HepG2 (cell line): ENCODE results near the gene FOXJ2. TPM values are rescaled to one million over a fixed set of nuclear protein-coding genes. Genes with fewer than 3 reads are reported as not detected.

Experiments used
- ATAC-seq: fragments of 200-7000 bp; cut with Tn5 transposase; 3 replicates; pipeline ENCODE4 v1.9.1; 2020; ENCODE audit warnings: mild to moderate bottlenecking, moderate library complexity
- BruUV-seq: library from RNA; stranded (reverse); fragments of 400-500 nt; replicated peaks from 2 replicates; lab custom pipeline; 2021; lab: Mats Ljungman, UMichigan
- CTCF ChIA-PET: fragments of 300-600 bp; formaldehyde crosslinking; extraction: SDS; loops from one replicate; lab custom pipeline; 2021; ENCODE audit warnings: low total read pairs, inconsistent platforms, low intra/inter-chr PET ratio; lab: Yijun Ruan, JAX
- POLR2A ChIA-PET: fragments of 350-600 bp; sonication (Branson Sonifier 250); formaldehyde crosslinking; loops from one replicate; lab custom pipeline; 2020; ENCODE audit warnings: antibody characterized with exemption, inconsistent platforms; lab: Yijun Ruan, JAX
- DNase-seq: peaks from one replicate; pipeline ENCODE4 v3.0.0-alpha.2; 2015; ENCODE audit warnings: low spot score
- FAIRE-seq: peaks from 3 replicates; lab custom pipeline; 2011; peaks lifted over from hg19 to GRCh38; lab: Jason Lieb, UNC
- H2AFZ ChIP-seq: one replicate; pipeline ENCODE4 v1.6.1; 2011; ENCODE audit warnings: low read length, inconsistent platforms
- H3K27ac ChIP-seq: fragments of 300-600 bp; 3 replicates; pipeline ENCODE4 v1.8.0; 2011; ENCODE audit warnings: mixed run types, mild to moderate bottlenecking, mixed read lengths, low read length, inconsistent platforms; ENCODE audit not compliant: insufficient read depth; ENCODE audit errors: extremely low read length
- H3K27me3 ChIP-seq, 2 experiments: fragments of 200-600 bp in 1 of 2; 2 replicates in 1 of 2; 3 replicates in 1 of 2; pipeline versions ENCODE4 v1.6.0 to v1.8.0; 2011; ENCODE audit warnings: low read length in 2 of 2, mild to moderate bottlenecking in 2 of 2, moderate library complexity in 2 of 2, inconsistent platforms in 1 of 2; ENCODE audit not compliant: insufficient read depth in 2 of 2, control insufficient read depth in 1 of 2
- H3K36me3 ChIP-seq, 2 experiments: fragments of 200-600 bp in 1 of 2; replicated peaks in 1 of 2; 2 replicates in 1 of 2; 3 replicates in 1 of 2; pipeline versions ENCODE4 v1.5.1 to v1.8.0; 2011; ENCODE audit warnings: low read length in 2 of 2, inconsistent platforms in 1 of 2; ENCODE audit not compliant: insufficient read depth in 2 of 2, control insufficient read depth in 1 of 2
- H3K4me1 ChIP-seq: 2 replicates; pipeline ENCODE4 v1.5.1; 2012; ENCODE audit warnings: low read length, inconsistent platforms; ENCODE audit not compliant: insufficient read depth
- H3K4me2 ChIP-seq: 2 replicates; pipeline ENCODE4 v1.6.0; 2011; ENCODE audit warnings: low read depth, low read length, inconsistent platforms
- H3K4me3 ChIP-seq, 3 experiments: fragments of 200-600 bp in 1 of 3; sonication (generic), shearing (Covaris generic) in 1 of 3; replicated peaks in 1 of 3; 2 replicates each; pipeline ENCODE4 v1.5.1; 2011 to 2016; ENCODE audit warnings: low read length in 3 of 3, inconsistent platforms in 2 of 3, low read depth in 2 of 3, mild to moderate bottlenecking in 2 of 3, control low read depth in 1 of 3, mixed read lengths in 1 of 3; ENCODE audit not compliant: insufficient read depth in 1 of 3
- H3K79me2 ChIP-seq: one replicate; pipeline ENCODE4 v1.6.1; 2011; ENCODE audit warnings: low read length, inconsistent platforms; ENCODE audit not compliant: insufficient read depth
- H3K9ac ChIP-seq: 2 replicates; pipeline ENCODE4 v1.6.0; 2011; ENCODE audit warnings: mild to moderate bottlenecking, low read depth, low read length, inconsistent platforms; ENCODE audit not compliant: insufficient read depth
- H3K9me3 ChIP-seq: 2 replicates; pipeline ENCODE4 v1.5.1; 2012; ENCODE audit warnings: mild to moderate bottlenecking, low read length
- H4K20me1 ChIP-seq: 2 replicates; pipeline ENCODE4 v1.6.0; 2011; ENCODE audit warnings: inconsistent platforms, mild to moderate bottlenecking, low read length, moderate library complexity; ENCODE audit not compliant: insufficient read depth
- HNF4G ChIP-seq, 2 experiments: sonication (generic) in 1 of 2; formaldehyde crosslinking in 1 of 2; IDR thresholded peaks; 2 replicates each; pipeline versions ENCODE4 v1.4.0 to v1.6.1; 2011 to 2020; ENCODE audit warnings: borderline replicate concordance in 2 of 2, low read depth in 2 of 2, mild to moderate bottlenecking in 2 of 2, low read length in 1 of 2, missing genetic modification reagents in 1 of 2, moderate library complexity in 1 of 2
- KMT2B ChIP-seq: IDR thresholded peaks from 2 replicates; pipeline ENCODE4 v1.6.1; 2016; ENCODE audit warnings: missing genetic modification reagents, missing compliant biosample characterization
- MAFK ChIP-seq, 2 experiments: IDR thresholded peaks in 1 of 2; conservative IDR thresholded peaks in 1 of 2; 2 replicates each; pipeline ENCODE4 v1.6.1; 2011; ENCODE audit warnings: improper control_type of control experiment in 2 of 2, low read length in 2 of 2
- MAZ ChIP-seq, 2 experiments: sonication (generic) in 1 of 2; formaldehyde crosslinking in 1 of 2; IDR thresholded peaks; 2 replicates each; pipeline versions ENCODE4 v1.5.0 to v1.6.1; 2012 to 2020; ENCODE audit warnings: low read depth in 2 of 2, mild to moderate bottlenecking in 2 of 2, borderline replicate concordance in 1 of 2, improper control_type of control experiment in 1 of 2, low read length in 1 of 2, missing genetic modification reagents in 1 of 2, moderate library complexity in 1 of 2
- MTF1 ChIP-seq: sonication (generic); formaldehyde crosslinking; IDR thresholded peaks from 2 replicates; pipeline ENCODE4 v1.5.0; 2020; ENCODE audit warnings: missing genetic modification reagents
- NR2F1 ChIP-seq, 2 experiments: fragments of 450-650 bp in 1 of 2; formaldehyde crosslinking in 1 of 2; IDR thresholded peaks; 2 replicates each; pipeline versions ENCODE4 v1.5.0 to v1.6.1; 2016 to 2020; ENCODE audit warnings: mild to moderate bottlenecking in 1 of 2, missing compliant biosample characterization in 1 of 2, missing genetic modification reagents in 1 of 2, moderate library complexity in 1 of 2
- NRL ChIP-seq: sonication (generic); formaldehyde crosslinking; IDR thresholded peaks from 2 replicates; pipeline ENCODE4 v1.5.0; 2020; ENCODE audit warnings: missing genetic modification reagents, mild to moderate bottlenecking, moderate library complexity, borderline replicate concordance
- ZNF570 ChIP-seq: sonication (generic); formaldehyde crosslinking; IDR thresholded peaks from 2 replicates; pipeline ENCODE4 v1.4.0; 2020; ENCODE audit warnings: mild to moderate bottlenecking, missing genetic modification reagents, borderline replicate concordance
- ZNF781 ChIP-seq: sonication (generic); formaldehyde crosslinking; IDR thresholded peaks from 2 replicates; pipeline ENCODE4 v1.5.1; 2020; ENCODE audit warnings: borderline replicate concordance, mild to moderate bottlenecking, missing genetic modification reagents; ENCODE audit errors: not compliant biosample characterization
- WGBS: methylation state at CpG from one replicate; pipeline ENCODE4 v1.1.6; 2017; ENCODE audit warnings: low lambda C conversion rate; 5-methylcytosine and 5-hydroxymethylcytosine counted together
- in situ Hi-C: cut with HindIII; loops from 2 replicates; pipeline ENCODE4 v1.10.0; 2017; ENCODE audit warnings: low pct_unique_long_range_greater_than_20kb; ENCODE audit not compliant: extremely low pct_ligation_motif_present
- intact Hi-C: fragments of 100-400 bp; cut with micrococcal nuclease; formaldehyde crosslinking; loops from one replicate; pipeline ENCODE4 v1.10.0; 2022; ENCODE audit not compliant: unreplicated experiment
- polyA plus RNA-seq, 8 experiments: library from polyadenylated mRNA; depleted of rRNA in 3 of 8; stranded (reverse) in 7 of 8; unstranded in 1 of 8; fragments of >200 nt; fragmentation: Illumina TruSeq in 4 of 8; extraction: Trizol in 4 of 8; gene quantifications; 2 replicates each; pipeline versions ENCODE4 v1.2.1 to v1.2.3, GENCODE V29; 2011 to 2016; ENCODE audit warnings: low read depth in 4 of 8, missing spikeins in 1 of 8, mixed read lengths in 1 of 8; ENCODE audit not compliant: insufficient read depth in 1 of 8
- total RNA-seq, 5 experiments: library from RNA; depleted of rRNA; stranded (reverse); fragments of >200 nt; fragmentation: Illumina TruSeq; extraction: Trizol; gene quantifications; 2 replicates each; pipeline ENCODE4 v1.2.3, GENCODE V29; 2016; ENCODE audit warnings: low read depth in 1 of 5
- TF ChIP-seq, protein P1 (sequence below): IDR thresholded peaks from 2 replicates; pipeline ENCODE4 v1.6.1; 2016; ENCODE audit warnings: low read depth, control low read depth
- TF ChIP-seq, protein P2 (sequence below): sonication (generic); formaldehyde crosslinking; IDR thresholded peaks from 2 replicates; pipeline ENCODE4 v1.4.0; 2020; ENCODE audit warnings: missing genetic modification reagents, mild to moderate bottlenecking, borderline replicate concordance
- TF ChIP-seq, protein P3 (sequence below): fragments of 450-650 bp; IDR thresholded peaks from 2 replicates; pipeline ENCODE4 v1.6.1; 2017

FOXJ2 gene
- total and polyA plus RNA-seq, 2 of the 13 experiments (the other 11 are each of a cell fraction or from before 2014, with no cell fraction given) = 2.2 to 2.9 TPM

DNA sequence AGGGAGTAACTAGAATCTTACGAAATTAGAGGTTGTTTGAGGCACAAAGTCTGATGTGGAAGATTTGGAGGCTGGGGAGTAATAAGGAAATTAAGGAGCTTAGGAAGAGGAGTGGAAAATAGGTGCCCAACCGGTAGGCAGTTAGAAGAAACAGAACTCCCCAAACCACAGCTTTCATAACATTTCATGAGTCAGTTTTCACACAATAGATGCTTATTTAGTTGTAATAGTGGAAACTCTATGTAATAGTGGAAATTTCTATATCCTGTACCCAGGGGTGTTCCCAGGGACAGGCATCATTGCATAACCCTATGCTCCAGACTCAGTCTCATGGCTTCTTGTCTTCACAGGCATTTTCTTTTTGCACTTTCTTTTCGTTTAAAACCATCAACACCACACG is 25.3 kb downstream of the FOXJ2 start:
- no peak for DNase-seq

DNA sequence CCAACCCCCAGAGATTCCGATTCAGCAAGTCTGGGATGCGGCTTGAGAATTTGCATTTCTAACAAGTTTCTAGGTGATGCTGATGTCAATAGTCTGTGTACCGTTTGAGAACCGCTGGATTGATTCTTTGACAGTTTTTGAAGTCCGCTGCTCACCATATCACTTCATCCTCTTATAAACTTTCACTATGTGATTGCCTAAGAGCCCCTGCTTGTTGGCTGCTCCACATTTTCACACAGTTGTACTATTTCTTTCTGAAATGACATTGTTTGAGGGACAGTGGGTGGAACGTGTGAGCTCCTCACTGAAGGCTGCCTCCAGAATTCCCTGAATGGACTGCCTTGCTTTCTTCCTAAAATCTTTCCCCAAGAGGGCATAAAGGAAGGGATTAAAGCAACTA is 26.0 kb downstream of the FOXJ2 start:
- no TSS peak for BruUV-seq
- TF ChIP-seq, protein P1, sequence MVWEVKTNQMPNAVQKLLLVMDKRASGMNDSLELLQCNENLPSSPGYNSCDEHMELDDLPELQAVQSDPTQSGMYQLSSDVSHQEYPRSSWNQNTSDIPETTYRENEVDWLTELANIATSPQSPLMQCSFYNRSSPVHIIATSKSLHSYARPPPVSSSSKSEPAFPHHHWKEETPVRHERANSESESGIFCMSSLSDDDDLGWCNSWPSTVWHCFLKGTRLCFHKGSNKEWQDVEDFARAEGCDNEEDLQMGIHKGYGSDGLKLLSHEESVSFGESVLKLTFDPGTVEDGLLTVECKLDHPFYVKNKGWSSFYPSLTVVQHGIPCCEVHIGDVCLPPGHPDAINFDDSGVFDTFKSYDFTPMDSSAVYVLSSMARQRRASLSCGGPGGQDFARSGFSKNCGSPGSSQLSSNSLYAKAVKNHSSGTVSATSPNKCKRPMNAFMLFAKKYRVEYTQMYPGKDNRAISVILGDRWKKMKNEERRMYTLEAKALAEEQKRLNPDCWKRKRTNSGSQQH (CRISPR knock-in tag) = no peak
- TF ChIP-seq HNF4G (IDR thresholded peaks at IDR 0.05; ENCODE audit: borderline replicate concordance, low read depth, low read length) = no peak
- no peak for TF ChIP-seq HNF4G (CRISPR knock-in tag; IDR thresholded peaks at IDR 0.05; ENCODE audit: borderline replicate concordance, low read depth)
- no peak for TF ChIP-seq MTF1 (CRISPR knock-in tag)
- TF ChIP-seq, protein P2, sequence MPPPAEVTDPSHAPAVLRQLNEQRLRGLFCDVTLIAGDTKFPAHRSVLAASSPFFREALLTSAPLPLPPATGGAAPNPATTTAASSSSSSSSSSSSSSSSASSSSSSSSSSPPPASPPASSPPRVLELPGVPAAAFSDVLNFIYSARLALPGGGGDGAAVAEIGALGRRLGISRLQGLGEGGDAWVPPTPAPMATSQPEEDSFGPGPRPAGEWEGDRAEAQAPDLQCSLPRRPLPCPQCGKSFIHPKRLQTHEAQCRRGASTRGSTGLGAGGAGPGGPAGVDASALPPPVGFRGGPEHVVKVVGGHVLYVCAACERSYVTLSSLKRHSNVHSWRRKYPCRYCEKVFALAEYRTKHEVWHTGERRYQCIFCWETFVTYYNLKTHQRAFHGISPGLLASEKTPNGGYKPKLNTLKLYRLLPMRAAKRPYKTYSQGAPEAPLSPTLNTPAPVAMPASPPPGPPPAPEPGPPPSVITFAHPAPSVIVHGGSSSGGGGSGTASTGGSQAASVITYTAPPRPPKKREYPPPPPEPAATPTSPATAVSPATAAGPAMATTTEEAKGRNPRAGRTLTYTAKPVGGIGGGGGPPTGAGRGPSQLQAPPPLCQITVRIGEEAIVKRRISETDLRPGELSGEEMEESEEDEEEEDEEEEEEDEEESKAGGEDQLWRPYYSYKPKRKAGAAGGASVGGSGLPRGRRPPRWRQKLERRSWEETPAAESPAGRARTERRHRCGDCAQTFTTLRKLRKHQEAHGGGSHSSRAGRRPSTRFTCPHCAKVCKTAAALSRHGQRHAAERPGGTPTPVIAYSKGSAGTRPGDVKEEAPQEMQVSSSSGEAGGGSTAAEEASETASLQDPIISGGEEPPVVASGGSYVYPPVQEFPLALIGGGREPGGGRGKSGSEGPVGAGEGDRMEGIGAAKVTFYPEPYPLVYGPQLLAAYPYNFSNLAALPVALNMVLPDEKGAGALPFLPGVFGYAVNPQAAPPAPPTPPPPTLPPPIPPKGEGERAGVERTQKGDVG = no peak
- TF ChIP-seq NR2F1 (CRISPR knock-in tag; IDR thresholded peaks at IDR 0.05) = no peak
- no peak for TF ChIP-seq ZNF781 (CRISPR knock-in tag)

More for the DNA sequence above, 25.3 kb downstream of the FOXJ2 start:
- in situ Hi-C loops (no loop called here), intact Hi-C loops (no loop called here)
- POLR2A ChIA-PET = no interaction called here
- H3K9ac ChIP-seq = no peak overlapping the region
- TF ChIP-seq KMT2B (CRISPR knock-in tag) (no peak), NRL (CRISPR knock-in tag) (no peak), MAZ (IDR thresholded peaks at IDR 0.05; ENCODE audit: borderline replicate concordance, low read depth, low read length) (no peak), MAZ (CRISPR knock-in tag; IDR thresholded peaks at IDR 0.05; ENCODE audit: low read depth) (no peak), ZNF570 (no peak), MAFK (conservative IDR thresholded peaks at IDR 0.05 in 1 of 2, IDR thresholded peaks at IDR 0.05 in 1 of 2; ENCODE audit: low read length in 2 of 2) (no peak)
- TF ChIP-seq, protein P3, sequence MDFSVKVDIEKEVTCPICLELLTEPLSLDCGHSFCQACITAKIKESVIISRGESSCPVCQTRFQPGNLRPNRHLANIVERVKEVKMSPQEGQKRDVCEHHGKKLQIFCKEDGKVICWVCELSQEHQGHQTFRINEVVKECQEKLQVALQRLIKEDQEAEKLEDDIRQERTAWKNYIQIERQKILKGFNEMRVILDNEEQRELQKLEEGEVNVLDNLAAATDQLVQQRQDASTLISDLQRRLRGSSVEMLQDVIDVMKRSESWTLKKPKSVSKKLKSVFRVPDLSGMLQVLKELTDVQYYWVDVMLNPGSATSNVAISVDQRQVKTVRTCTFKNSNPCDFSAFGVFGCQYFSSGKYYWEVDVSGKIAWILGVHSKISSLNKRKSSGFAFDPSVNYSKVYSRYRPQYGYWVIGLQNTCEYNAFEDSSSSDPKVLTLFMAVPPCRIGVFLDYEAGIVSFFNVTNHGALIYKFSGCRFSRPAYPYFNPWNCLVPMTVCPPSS = no peak
- no peaks in the 10 kb centered on the region for H3K27me3 ChIP-seq
- no peaks in the 10 kb centered on the region for H3K9me3 ChIP-seq
- no TSS peak for BruUV-seq
- H3K4me2 ChIP-seq = no peak overlapping the region
- no peak overlapping the region for H3K4me3 ChIP-seq
- H3K27ac ChIP-seq = no peak overlapping the region
- WGBS = 13% methylated on average over 4 of the region's 4 CpGs
- FAIRE-seq (no peak), ATAC-seq (no peak)
- no peaks in the 10 kb centered on the region for H3K79me2 ChIP-seq
- peaks cover 4 to 13% of the 10 kb centered on the region in 2 experiments for H3K36me3 ChIP-seq
- CTCF ChIA-PET = no interaction called here
- H2AFZ ChIP-seq = no peak overlapping the region
- H4K20me1 ChIP-seq = no peaks in the 10 kb centered on the region
- H3K4me1 ChIP-seq = no peaks in the 10 kb centered on the region

More for the DNA sequence above, 26.0 kb downstream of the FOXJ2 start:
- no peak overlapping the region for H2AFZ ChIP-seq
- H3K9me3 ChIP-seq = no peaks in the 10 kb centered on the region
- no peaks in the 10 kb centered on the region for H4K20me1 ChIP-seq
- H3K79me2 ChIP-seq = no peaks in the 10 kb centered on the region
- WGBS = 47% methylated on average over 6 of the region's 6 CpGs
- POLR2A ChIA-PET = no interaction called here
- CTCF ChIA-PET = no interaction called here
- H3K27me3 ChIP-seq = no peaks in the 10 kb centered on the region
- H3K4me1 ChIP-seq = no peaks in the 10 kb centered on the region
- H3K4me3 ChIP-seq = no peak overlapping the region
- in situ Hi-C loops (no loop called here), intact Hi-C loops (no loop called here)
- FAIRE-seq (no peak), DNase-seq (no peak), ATAC-seq (no peak)
- no peak overlapping the region for H3K9ac ChIP-seq
- peaks cover 2 to 8% of the 10 kb centered on the region in 2 experiments; a peak in 3 of 5 replicates for H3K36me3 ChIP-seq
- H3K27ac ChIP-seq = no peak overlapping the region
- no peak overlapping the region for H3K4me2 ChIP-seq
